ENCODE data around the gene RNF5. TPM values are rescaled to one million over a fixed set of nuclear protein-coding genes. Genes with fewer than 3 reads are reported as not detected.

RNF5 gene
- polyA plus RNA-seq, 3 donors, result 95.0 to 110 (median 110) TPM

Other genes with a start within 250 kb of the RNF5 start
- 1 to 10 TPM; 4.3 to 8.4 (median 6.5) TPM for gene CFB, start 232.3 kb upstream of the RNF5 start, polyA plus RNA-seq (ENCODE audit: insufficient read length in 3 of 3)
- gene NELFE, start 219.4 kb upstream of the RNF5 start, polyA plus RNA-seq (ENCODE audit: insufficient read length in 3 of 3), result 100 to 1,000 TPM in 1 of 3 donors, 10 to 100 TPM in 2; 95.7 to 107 (median 95.8) TPM
- 10 to 100 TPM; 49.2 to 54.8 (median 50.5) TPM for gene SKIC2, start 219.2 kb upstream of the RNF5 start, polyA plus RNA-seq (ENCODE audit: insufficient read length in 3 of 3)
- gene DXO, start 206.3 kb upstream of the RNF5 start, polyA plus RNA-seq (ENCODE audit: insufficient read length in 3 of 3), result 10 to 100 TPM; 33.8 to 37.2 (median 35.1) TPM
- gene C4A, start 196.3 kb upstream of the RNF5 start, polyA plus RNA-seq (ENCODE audit: insufficient read length in 3 of 3), result 10 to 100 TPM; 13.7 to 26.8 (median 16.1) TPM
- 10 to 100 TPM; 21.3 to 27.5 (median 22.2) TPM for gene C4B, start 163.6 kb upstream of the RNF5 start, polyA plus RNA-seq (ENCODE audit: insufficient read length in 3 of 3)
- gene CYP21A2, start 140.0 kb upstream of the RNF5 start, polyA plus RNA-seq (ENCODE audit: insufficient read length in 3 of 3), result 1 to 10 TPM in 2 of 3 donors, under 1 TPM in 1; 0.43 to 2.4 (median 1.8) TPM
- gene TNXB, start 69.1 kb upstream of the RNF5 start, polyA plus RNA-seq (ENCODE audit: insufficient read length in 3 of 3), result 1 to 10 TPM; 4.3 to 5.6 (median 4.3) TPM
- 100 to 1,000 TPM in 1 of 3 donors, 10 to 100 TPM in 2; 89.8 to 114 (median 96.6) TPM for gene ATF6B, start 50.2 kb upstream of the RNF5 start, polyA plus RNA-seq (ENCODE audit: insufficient read length in 3 of 3)
- gene FKBPL, start 48.1 kb upstream of the RNF5 start, polyA plus RNA-seq (ENCODE audit: insufficient read length in 3 of 3), result 1 to 10 TPM; 7.9 to 9.4 (median 9.2) TPM
- 1 to 10 TPM; 2.2 to 3.9 (median 2.8) TPM for gene PRRT1, start 26.5 kb upstream of the RNF5 start, polyA plus RNA-seq (ENCODE audit: insufficient read length in 3 of 3)
- 10 to 100 TPM; 34.4 to 56.0 (median 44.0) TPM for gene PPT2, start 24.3 kb upstream of the RNF5 start, polyA plus RNA-seq (ENCODE audit: insufficient read length in 3 of 3)
- 10 to 100 TPM; 24.9 to 42.0 (median 35.8) TPM for gene EGFL8, start 13.8 kb upstream of the RNF5 start, polyA plus RNA-seq (ENCODE audit: insufficient read length in 3 of 3)
- 100 to 1,000 TPM; 108 to 122 (median 116) TPM for gene AGPAT1, start 2.3 kb upstream of the RNF5 start, polyA plus RNA-seq (ENCODE audit: insufficient read length in 3 of 3)
- 10 to 100 TPM; 18.7 to 27.0 (median 26.8) TPM for gene AGER, start 5.8 kb downstream of the RNF5 start, polyA plus RNA-seq (ENCODE audit: insufficient read length in 3 of 3)
- 100 to 1,000 TPM; 180 to 191 (median 190) TPM for gene PBX2, start 11.8 kb downstream of the RNF5 start, polyA plus RNA-seq (ENCODE audit: insufficient read length in 3 of 3)
- gene GPSM3, start 14.2 kb downstream of the RNF5 start, polyA plus RNA-seq (ENCODE audit: insufficient read length in 3 of 3), result 10 to 100 TPM; 10.0 to 12.9 (median 10.6) TPM
- 10 to 100 TPM; 17.4 to 30.0 (median 24.5) TPM for gene NOTCH4, start 45.7 kb downstream of the RNF5 start, polyA plus RNA-seq (ENCODE audit: insufficient read length in 3 of 3)
- under 1 TPM; 0.11 to 0.74 (median 0.17) TPM for gene TSBP1, start 193.5 kb downstream of the RNF5 start, polyA plus RNA-seq (ENCODE audit: insufficient read length in 3 of 3)
- gene BTNL2, start 228.8 kb downstream of the RNF5 start, polyA plus RNA-seq (ENCODE audit: insufficient read length in 3 of 3), result 1 to 10 TPM; 1.4 to 3.9 (median 3.4) TPM